RCC 7860 (cell line): ENCODE results near the gene DFFA.
"Not testable (repeated sequence)": the region's sequence is repeated elsewhere in the genome, so short reads cannot be mapped to it uniquely, and the experiment has no call there.

ENCODE experiments used
- DNase-seq: peaks from one replicate; pipeline ENCODE4 v3.0.0-alpha.2; 2015; ENCODE audit warnings: low spot score
- FAIRE-seq: peaks from 2 replicates; lab custom pipeline; 2012; peaks lifted over from hg19 to GRCh38; lab: Jason Lieb, UNC

Gene DFFA

DNA sequence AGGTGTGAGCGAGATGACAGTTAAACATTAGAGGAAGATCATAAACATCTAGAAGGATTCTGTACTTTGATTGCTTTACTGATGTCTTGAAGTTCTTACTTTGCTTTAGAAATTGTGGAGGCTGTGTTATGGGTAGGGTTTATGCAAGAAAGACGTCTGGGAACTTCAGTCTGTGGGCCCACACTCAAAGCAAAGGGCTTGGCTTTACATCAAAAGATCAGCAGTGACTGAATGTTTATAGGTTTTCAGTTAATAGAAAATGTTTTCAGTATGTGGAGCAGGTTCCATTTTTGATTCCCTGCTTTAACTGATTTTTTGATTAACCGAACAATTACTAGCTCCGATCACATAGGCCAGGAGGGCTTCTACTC is 34.3 kb upstream of the DFFA start:
- FAIRE-seq, result no peak
- DNase-seq, result no peak

DNA sequence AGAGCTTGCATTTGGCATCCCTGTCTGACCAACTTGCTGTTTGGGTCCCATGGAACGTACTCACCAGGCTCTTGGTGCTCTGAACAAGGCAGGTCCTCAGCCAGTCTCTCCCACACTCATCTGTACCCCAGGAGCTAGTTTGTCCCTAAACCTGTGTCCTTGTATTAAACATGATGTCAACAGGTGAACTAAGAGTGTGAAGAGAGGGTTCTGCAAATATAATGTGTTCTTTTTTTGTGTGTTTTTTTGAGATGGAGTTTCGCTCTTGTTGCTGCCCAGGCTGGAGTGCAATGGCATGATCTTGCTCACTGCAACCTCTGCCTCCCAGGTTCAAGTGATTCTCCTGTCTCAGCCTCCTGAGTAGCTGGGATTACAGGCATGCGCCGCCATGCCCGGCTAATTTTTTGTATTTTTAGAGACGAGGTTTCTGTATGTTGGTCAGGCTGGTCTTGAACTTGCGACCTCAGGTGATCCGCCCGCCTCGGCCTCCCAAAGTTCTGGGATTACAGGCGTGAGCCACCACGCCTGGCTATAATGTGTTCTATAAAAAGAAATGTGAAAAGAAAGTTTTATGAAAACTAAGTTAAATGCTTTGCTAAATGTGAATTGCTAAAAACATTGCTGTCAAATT is 33.8 kb upstream of the DFFA start:
- not testable (repeated sequence) for DNase-seq, FAIRE-seq

DNA sequence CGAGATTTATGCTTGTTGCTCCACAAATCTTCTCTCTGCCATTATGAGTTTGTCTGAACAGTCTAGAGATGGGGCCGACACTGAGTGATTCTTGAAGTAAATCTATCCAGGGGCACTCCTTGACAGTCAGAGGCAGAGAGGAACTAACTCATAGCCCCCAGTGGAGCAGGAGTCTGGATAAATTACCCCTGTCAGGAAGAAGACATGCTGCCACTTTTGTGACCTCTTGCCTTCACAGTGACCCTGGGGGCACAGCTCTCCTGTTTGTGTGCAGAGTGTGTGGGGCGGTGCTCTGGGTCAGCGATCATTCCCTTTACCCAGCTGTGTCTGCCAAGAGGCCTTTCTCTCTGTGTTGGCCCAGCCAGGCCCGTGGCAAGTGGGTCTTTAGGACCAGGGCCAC is 31.9 kb upstream of the DFFA start:
- DNase-seq (no peak), FAIRE-seq (no peak)

DNA sequence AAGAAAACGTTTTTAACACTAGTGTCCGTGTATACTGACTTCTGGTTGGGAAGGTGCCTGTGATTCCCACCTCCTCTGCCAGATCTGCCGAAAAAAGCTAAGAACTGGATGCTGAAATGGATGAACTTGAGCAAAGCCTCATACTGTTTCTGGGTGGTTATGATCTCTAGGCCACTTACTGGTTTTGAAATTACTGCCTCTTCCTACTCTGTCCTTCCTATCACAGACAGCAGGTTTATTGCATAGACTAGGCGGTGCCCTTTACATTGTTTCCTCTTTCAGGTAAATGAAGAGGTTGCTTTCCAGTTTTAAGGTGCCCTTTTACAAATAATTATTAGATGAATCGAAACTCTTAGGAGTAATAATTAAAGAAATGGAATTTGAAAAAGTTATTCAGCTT is 29.9 kb upstream of the DFFA start:
- FAIRE-seq, result no peak

DNA sequence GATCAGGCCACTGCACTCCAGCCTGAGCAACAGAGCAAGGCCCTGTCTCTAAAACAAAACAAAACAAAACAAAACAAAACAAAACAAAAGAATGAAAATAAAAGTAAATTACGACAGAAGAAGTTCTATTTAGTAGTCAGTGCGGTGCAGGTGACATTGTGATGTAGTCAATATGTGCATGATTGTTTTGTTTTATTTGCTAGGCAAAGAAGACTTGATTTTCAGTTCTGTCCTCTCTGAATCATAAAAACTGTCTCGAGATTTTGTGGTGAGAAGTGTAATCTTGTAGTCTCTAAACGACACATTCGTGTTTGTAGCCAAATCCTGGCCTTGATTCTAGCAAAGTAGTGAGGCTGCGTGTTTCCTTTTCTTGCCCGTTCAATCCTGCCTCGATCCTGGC is 25.9 kb upstream of the DFFA start:
- DNase-seq (no peak), FAIRE-seq (no peak)

More for the DNA sequence above, 29.9 kb upstream of the DFFA start:
- no peak for DNase-seq

DNA sequence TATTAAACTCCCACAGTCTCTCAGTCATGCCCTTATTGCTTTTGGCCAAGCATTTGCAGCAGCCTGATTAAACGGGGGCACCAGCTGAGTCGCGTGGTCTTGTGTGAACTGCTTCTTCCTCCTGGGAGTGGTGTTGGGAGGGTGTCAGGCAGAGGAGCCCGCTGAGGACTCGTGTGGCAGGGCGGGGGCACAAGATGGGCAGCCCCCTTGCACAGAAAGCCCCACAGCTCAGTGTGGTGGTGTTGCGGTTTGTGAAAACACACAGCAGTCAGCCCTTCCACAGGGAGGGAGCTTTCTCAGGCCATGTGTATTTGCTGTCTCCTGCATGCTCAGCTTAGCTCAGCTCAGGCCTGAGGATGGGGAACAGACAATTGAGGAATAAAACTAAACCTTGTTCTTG is 24.8 kb upstream of the DFFA start:
- FAIRE-seq, result no peak
- no peak for DNase-seq

DNA sequence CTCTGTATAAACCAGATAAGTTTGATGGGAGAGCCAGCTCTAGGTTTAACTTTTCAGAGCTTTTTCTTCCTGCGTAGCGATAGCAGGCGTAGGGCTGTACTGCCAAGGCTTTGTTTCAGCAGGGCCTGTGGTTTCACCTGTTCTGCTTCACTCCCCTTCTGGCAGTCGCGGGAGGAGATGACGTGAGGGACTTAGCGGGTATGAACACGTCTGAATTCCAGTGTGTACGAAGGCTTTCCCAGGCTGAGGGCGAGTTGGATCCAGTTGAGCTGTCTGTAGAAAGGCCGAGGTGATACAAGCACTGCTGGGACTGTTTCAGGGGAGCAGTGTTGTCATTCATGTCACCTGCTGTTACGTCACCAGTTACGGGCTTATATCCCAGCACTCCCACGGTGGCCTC is 23.6 kb upstream of the DFFA start:
- FAIRE-seq (peak; percentile 52), DNase-seq (peak; percentile 80)

DNA sequence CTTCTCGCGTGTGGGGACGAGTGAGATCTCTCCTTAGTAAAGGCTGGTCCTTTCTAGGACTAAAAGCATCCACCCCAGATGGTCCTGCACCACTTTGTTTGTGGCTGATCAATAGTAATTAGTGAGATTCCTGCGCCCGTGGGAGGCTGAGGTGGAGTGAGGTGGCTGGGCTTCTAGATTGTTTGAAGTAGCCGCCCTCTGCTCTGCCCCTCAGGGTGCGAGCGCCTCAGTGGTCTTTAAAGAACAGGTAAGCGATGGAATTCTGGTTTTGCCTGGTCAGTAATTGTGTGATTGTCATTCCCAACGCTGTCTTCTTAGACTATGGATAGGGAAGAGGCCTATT is 23.1 kb upstream of the DFFA start:
- FAIRE-seq (no peak), DNase-seq (no peak)

DNA sequence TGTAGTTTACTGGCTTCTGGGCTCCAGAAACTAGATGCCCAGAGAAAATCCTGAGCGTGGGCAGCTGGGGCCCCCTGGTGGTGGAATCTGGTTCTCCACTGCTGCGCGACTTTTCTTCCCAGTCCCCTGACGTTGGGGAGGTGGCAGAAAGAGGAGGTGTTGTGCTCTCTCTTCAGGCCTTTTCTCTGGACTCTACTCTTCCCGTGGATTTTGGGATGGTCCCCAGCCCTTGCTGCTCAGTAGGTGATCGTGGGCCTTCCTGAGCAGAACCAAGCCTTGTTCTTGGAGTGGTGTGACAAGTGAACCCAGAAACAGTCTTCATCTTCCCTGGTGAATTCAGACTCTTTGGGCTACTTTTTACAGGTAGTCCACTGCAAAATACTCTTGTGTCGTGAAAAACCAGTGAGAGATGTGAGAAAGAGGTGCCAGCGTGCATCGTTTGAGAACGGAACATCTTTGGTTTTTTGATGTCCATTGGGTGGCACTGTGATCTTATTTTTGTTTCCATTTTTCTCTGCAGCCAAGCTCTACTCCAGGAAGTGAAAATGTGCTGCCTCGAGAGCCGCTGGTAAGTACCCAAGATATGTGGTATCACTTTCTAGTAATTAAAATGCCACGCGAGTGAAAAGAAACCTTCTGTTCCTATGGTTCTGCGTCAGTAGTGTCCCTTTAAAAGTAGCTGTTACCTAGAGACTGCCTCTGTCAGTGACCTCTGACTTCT is 22.6 kb upstream of the DFFA start:
- DNase-seq, result peak; percentile 63
- peak; percentile 56 for FAIRE-seq

DNA sequence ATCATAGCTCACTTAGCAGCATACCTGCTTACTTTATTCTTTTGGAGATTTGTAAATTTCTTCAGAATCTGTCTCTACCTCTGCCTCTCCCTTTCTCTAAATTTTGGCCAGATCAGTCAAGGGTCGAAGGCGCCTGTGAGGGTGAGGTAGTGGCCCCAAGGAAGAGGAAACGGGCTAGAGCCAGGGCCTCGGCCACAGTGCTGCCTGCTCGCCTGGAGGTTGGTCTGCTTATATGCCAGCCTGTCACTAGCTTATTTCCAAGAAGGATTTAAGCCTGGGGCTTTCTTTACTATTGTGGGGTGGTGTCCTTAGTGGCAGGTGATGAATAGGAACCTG is 22.1 kb upstream of the DFFA start:
- no peak for DNase-seq
- no peak for FAIRE-seq

DNA sequence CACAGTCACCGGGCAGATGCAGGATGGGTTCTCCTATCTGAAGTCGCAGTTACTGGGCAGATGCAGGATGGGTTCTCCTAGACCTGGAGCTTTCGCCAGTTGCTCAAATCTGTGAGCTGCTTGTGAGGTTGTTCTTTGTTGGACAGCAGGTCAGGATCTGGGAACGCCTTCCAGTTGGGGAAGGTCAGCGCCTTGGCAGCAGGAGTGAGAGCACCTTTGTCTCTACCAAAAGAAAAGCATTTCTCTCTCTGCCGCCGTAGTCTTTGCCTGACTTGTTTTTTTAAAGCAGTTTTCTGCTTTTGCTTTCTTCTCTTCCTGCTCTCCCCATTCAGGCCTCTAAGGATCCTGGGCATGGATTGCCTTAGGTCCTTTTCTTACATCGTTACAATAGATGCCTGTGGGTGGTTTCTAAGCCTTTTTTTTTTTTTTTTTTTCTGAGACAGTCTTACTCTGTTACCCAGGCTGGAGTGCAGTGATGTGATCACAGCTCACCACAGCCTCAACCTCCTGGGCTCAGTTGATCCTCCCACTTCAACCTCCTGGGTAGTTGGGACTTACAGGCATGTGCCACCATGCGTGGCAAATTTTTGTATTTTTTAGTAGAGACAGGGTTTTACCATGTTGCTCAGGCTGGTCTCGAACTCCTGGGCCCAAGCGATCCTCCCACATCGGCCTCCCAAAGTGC is 18.1 kb upstream of the DFFA start:
- FAIRE-seq, result peak; percentile 35
- DNase-seq, result no peak

DNA sequence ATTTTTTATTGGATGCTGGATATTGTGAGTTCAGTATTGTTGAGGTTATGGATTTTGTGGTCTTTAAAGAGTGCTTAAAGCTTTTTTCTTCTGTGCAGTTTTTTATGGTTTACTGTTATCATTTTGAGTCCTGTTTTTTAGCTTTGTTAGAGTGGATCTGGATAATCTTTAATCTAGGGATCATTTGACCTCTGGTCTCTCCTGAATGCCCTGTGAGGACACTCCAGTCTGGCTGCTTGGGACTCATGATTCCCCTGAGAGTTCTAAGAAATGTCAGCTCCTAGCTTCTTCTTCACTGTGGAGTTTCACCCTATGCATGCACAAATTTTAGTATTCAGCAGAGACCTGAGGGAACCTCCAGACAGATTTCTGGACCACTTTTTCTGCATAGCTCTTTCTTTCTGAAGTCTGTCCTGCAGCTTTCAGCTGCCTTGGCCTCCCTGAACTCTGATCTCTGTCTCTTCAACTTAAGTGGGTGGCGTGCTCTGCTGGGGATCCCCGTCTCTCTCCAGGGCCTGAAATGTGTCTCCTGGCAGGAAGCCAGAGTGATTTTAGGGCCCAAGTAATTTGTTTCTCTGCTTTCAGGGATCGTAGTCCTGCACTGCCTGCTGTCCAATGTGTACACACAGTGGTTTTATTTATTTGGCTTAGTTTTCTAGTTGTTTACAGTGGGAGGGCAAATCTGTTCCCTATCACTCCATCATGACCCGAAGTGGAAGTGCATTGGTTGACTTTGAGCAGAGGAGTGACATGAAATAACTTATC is 17.1 kb upstream of the DFFA start:
- no peak for FAIRE-seq
- no peak for DNase-seq

DNA sequence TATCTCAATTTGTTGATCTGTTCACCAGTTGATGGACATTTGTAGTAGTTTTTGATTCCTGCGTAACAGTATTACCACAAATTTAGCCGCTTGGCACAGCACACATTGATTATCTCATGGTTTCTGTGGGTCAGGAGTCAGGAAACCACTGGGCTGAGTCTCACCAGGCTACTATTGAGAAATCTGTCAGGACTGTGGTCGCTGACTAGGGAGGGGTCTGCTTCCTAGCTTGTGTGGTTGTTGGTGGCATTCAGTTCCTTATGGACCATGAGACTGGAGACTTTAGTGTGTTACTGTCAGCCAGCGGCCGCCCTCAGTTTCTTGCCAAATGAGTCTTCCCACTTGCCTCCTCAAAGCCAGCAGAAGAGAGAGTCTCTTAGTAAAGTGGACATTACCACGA is 12.2 kb upstream of the DFFA start:
- no peak for DNase-seq

DNA sequence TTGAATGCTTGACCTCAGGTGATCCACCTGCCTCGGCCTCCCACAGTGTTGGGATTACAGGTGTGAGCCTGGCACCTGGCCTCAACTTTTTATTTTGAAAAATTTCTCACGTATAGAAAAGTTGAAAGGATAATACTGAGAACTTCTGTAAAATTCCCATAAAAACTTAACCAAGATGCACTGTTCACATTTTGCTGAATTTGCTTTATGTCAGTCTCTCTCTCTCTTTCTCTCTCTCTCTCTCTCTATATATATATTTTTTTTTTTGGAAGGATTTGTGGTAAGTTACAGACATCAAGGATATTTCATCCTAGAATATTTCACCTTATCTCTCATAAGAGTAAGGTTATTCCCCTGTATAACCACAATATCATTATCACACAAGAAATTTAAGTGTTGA is 8.3 kb upstream of the DFFA start:
- FAIRE-seq, result no peak

More for the DNA sequence above, 12.2 kb upstream of the DFFA start:
- FAIRE-seq, result no peak

DNA sequence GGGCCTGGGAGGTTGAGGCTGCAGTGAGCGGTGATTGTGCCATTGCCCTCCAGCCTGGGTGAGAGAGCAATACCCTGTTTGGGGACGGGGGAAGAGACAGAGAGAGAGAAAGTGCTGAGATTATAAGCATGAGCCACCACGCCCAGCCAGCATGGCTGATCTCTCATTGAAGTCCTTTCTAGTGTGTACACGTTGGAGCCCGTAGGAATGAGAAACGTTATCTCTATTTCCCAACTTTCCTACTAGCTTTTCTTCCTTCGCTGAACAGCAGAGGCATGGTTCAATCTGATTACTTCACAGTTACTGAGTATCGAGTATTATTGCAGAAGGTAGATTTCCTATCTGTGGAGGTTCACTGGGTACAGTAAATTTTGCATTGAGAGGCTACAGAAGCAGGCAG is 7.0 kb upstream of the DFFA start:
- DNase-seq (no peak), FAIRE-seq (no peak)

More for the DNA sequence above, 8.3 kb upstream of the DFFA start:
- no peak for DNase-seq

DNA sequence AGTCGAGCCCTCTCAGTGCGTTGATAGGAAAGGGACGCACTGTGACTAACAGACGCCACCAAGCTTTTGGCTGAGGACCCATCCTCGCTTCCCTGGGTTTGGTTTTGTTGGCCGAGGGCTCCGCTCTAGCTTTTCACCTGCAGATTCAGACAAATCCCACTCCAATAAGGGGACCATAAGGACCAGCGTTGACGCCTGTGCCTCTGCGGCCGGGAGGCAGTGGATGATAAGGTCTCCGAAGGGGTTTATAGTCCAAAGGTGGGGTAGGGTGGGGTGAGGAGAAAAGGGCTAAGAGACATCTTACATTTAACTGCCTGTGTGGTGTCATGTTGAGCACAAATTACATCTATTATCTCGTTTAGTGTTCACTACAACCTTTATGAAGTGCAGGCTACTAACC is 3.2 kb upstream of the DFFA start:
- FAIRE-seq (no peak), DNase-seq (no peak)

DNA sequence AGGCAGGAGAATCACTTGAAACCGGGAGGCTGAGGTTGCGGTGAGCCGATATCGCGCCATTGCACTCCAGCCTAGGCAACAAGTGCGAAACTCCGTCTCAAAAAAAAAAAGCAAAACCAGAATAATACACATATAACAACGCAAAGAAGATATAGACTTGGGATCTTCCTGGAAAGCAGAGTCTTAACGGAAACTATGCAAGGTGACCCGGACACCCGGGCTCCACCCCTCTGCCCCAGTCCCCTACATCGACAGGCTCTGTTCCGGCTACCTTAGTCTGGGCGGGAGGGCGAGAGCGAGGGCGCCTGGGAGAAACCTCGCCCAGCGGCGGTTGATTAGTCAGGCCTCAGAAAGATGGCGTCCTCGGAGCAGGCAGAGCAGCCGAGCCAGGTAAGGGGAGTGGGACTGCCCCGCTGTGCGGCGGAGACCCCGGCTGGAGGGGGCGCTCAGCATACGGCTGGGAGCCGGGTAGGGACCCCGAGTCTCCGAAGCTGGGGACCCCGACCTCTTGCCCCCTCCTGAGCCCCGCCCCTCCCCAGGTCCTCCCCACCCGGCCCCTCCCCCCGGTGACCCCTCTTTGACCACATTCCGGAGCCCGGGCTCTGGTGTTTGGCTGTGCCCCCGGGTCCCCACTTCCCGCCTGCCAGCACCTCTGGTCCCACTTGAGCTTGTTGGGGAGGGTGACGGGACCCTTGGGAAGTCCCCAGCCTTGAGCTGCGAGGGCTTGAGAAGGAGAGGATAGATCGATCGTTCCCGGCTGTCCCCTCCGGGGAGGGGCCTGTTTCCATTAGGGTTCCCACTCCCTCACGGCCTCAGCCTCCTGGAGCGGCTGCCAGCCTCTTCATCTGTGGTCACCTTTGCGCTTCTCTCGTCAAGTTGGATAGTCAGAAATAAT is 2.5 kb upstream of the DFFA start, which contains the start of gene PEX14:
Gene PEX14, plus strand, starts transcription at position 338 of the 895 bp plus-strand sequence. Its CDS starts 17 bp downstream, at position 355.
- FAIRE-seq (peak; percentile 17), DNase-seq (peak; percentile 80)

DNA sequence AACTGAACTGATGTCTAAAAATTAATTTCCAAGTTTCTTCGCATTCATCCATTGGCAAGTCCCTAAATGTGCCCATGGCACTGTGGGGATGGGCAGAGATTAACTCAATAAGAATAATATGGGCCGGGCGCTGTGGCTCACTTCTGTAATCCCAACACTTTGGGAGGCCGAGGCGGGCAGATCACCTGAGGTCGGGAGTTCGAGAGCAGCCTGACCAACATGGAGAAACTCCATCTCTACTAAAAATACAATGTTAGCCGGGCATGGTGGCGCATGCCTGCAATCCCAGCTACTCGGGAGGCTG is 1.9 kb upstream of the DFFA start:
- not testable (repeated sequence) for FAIRE-seq, DNase-seq

DNA sequence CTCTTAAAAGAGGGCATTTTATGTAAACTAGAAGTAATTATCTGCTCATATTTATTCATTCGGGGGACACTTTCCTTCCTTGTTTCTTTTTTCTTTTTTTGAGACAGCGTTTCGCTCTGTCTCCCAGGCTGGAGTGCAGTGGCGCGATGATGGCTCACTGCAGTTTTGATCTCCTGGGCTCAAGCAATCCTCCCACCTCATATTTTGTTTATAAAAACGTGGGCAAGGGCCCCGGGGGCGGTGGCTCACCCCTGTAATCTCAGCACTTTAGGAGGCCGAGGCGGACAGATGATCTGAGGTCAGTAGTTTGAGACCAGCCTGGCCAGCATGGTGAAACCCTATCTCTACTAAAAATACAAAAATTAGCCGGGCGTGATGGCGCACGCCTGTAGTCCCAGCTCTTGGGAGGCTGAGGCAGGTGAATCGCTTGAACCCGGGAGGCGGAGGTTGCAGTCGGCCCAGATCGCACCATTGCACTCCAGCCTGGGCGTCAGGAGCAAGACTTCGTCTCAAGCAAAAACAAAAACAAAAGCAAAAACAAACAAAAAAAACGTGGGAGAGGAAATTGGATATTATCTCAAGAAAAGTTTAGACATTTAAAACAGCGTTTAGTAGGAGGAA is 926 bp upstream of the DFFA start:
- DNase-seq, result no peak
- no peak for FAIRE-seq
